Stomach (tissue), 9 donors: ENCODE results near the gene DCUN1D4. TPM values are rescaled to one million over a fixed set of nuclear protein-coding genes. Genes with fewer than 3 reads are reported as not detected.

ENCODE experiments used
- DNase-seq, 2 donors: peaks; one replicate each; pipeline versions ENCODE4 v3.0.0 to v3.0.0-alpha.2; 2013 to 2019
- H3K27ac ChIP-seq, 5 donors: fragments of 200-600 bp in 4 of 5; sonication (generic) in 4 of 5; one replicate each; pipeline ENCODE4 v1.5.1; 2013 to 2019; ENCODE audit warnings: mild to moderate bottlenecking in 1 of 5, moderate library complexity in 1 of 5
- H3K27me3 ChIP-seq, 3 donors: fragments of 200-600 bp; sonication (generic); one replicate each; pipeline ENCODE4 v1.5.1; 2017 to 2019; ENCODE audit warnings: mixed run types in 1 of 3
- H3K36me3 ChIP-seq, 4 donors: fragments of 200-600 bp; sonication (generic); 1 replicate in 3 of 4; 2 replicates in 1 of 4; pipeline ENCODE4 v1.5.1; 2016 to 2019
- H3K4me1 ChIP-seq, 4 donors: fragments of 200-600 bp; sonication (generic); one replicate each; pipeline ENCODE4 v1.5.1; 2016 to 2019
- H3K4me3 ChIP-seq, 4 donors: fragments of 200-600 bp; sonication (generic) in 3 of 4; one replicate each; pipeline ENCODE4 v1.5.1; 2016 to 2019; ENCODE audit warnings: mild to moderate bottlenecking in 1 of 4
- H3K9me3 ChIP-seq, 4 donors: fragments of 200-600 bp; sonication (generic); one replicate each; pipeline ENCODE4 v1.5.1; 2016 to 2019
- CTCF ChIP-seq, 7 experiments: fragments of 450-650 bp in 4 of 7; fragments of 200-600 bp in 3 of 7; sonication (generic) in 3 of 7; IDR thresholded peaks; one replicate each; pipeline ENCODE4 v1.5.1; 2016 to 2019; ENCODE audit warnings: antibody characterized with exemption in 7 of 7, control low read depth in 2 of 7, mild to moderate bottlenecking in 1 of 7
- EP300 ChIP-seq: sonication (generic); formaldehyde crosslinking; IDR thresholded peaks from one replicate; pipeline ENCODE4 v1.6.1; 2017; ENCODE audit warnings: antibody characterized with exemption
- POLR2A ChIP-seq, 4 donors: fragments of 450-650 bp; IDR thresholded peaks; one replicate each; pipeline ENCODE4 v1.6.1; 2016; ENCODE audit warnings: antibody characterized with exemption in 4 of 4, control low read depth in 2 of 4, mild to moderate bottlenecking in 1 of 4, moderate library complexity in 1 of 4
- POLR2AphosphoS5 ChIP-seq, 3 donors: sonication (generic); formaldehyde crosslinking; IDR thresholded peaks; one replicate each; pipeline ENCODE4 v1.6.1; 2016; ENCODE audit warnings: antibody characterized with exemption in 3 of 3
- WGBS, 5 donors: extraction: QIAGEN DNeasy Blood & Tissue Kit in 3 of 5; methylation state at CpG; one replicate each; pipeline versions ENCODE4 v1.1.5 to v1.1.7; 2013 to 2018; 5-methylcytosine and 5-hydroxymethylcytosine counted together
- intact Hi-C: fragments of 100-400 bp; cut with DNase I; formaldehyde crosslinking; loops from one replicate; pipeline ENCODE4 v1.15.1; 2023; ENCODE audit warnings: low total_unique reads
- polyA plus RNA-seq, 3 donors: library from polyadenylated mRNA; stranded (reverse); fragments of 200-250 nt; gene quantifications; one replicate each; pipeline ENCODE4 v1.2.3, GENCODE V29; 2013
- total RNA-seq, 5 donors: library from RNA; depleted of rRNA; stranded (reverse); fragments of >200 nt; gene quantifications; one replicate each; pipeline versions ENCODE4 v1.1.0 to v1.2.3, GENCODE V29; 2014 to 2016
- donor health status: healthy with polysubstance abuse.
- donor health status: Bipolar disorder and iron deficiency.
- donor health status: healthy.

Gene DCUN1D4
- total and polyA plus RNA-seq, 8 donors, result 5.8 to 84.6 (median 30.0) TPM

GRCh38 chr4:51853027-51853682 lies 10.2 kb downstream of the DCUN1D4 start:
- peak; percentile 36 to 53 for DNase-seq
- Histone ChIP-seq H3K36me3 (peaks cover 0 to 14% (median 12%) of the 10 kb centered on the region in 4 donors), H3K9me3 (no peaks in the 10 kb centered on the region), H3K4me3 (peak overlapping the region in 1 of 4 donors; percentile 0), H3K27me3 (no peaks in the 10 kb centered on the region), H3K27ac (peak overlapping the region; percentile 66 to 81 (median 78)), H3K4me1 (peaks cover 28 to 90% (median 57%) of the 10 kb centered on the region in 4 donors)
- intact Hi-C loops, result no loop called here
- TF ChIP-seq POLR2A (IDR thresholded peaks at IDR 0.05) (no peak), POLR2AphosphoS5 (IDR thresholded peaks at IDR 0.05) (peak in 2 of 3 donors; percentile 5 to 30)
- WGBS, 5 donors, result 30 to 50% (median 40%) methylated on average over 6 of the region's 6 CpGs

DNA sequence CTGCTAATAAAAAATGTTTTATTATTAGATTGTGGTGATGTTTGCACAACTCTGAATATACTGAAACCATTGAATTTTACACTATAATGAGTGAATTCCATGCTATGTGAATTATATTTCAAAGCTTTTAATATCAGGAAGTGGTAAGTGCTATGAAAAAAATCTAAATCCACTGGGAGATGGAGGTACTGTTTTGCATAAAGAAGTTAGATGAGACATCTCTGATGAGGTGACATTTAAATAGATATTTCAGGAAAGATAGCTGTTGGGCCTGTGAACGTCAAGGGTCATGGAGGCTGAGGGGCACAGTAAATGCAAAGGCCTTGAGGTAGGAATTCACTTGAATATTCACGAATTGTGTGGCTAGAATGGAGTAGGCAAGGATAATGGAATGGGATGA lies 12.3 kb downstream of the DCUN1D4 start:
- no peak overlapping the region for H3K27ac ChIP-seq
- TF ChIP-seq EP300 (no peak), POLR2AphosphoS5 (IDR thresholded peaks at IDR 0.05) (no peak), POLR2A (IDR thresholded peaks at IDR 0.05) (no peak), CTCF (IDR thresholded peaks at IDR 0.05) (no peak)
- H3K4me1 ChIP-seq, result peaks cover 35 to 97% (median 64%) of the 10 kb centered on the region in 4 donors
- intact Hi-C loops, result no loop called here
- no peaks in the 10 kb centered on the region for H3K36me3 ChIP-seq
- H3K9me3 ChIP-seq, result no peaks in the 10 kb centered on the region
- H3K4me3 ChIP-seq, result no peak overlapping the region
- no peak for DNase-seq
- H3K27me3 ChIP-seq, result no peaks in the 10 kb centered on the region
- 90 to 100% (median 96%) methylated on average over 2 of the region's 2 CpGs for WGBS, 5 donors

DNA sequence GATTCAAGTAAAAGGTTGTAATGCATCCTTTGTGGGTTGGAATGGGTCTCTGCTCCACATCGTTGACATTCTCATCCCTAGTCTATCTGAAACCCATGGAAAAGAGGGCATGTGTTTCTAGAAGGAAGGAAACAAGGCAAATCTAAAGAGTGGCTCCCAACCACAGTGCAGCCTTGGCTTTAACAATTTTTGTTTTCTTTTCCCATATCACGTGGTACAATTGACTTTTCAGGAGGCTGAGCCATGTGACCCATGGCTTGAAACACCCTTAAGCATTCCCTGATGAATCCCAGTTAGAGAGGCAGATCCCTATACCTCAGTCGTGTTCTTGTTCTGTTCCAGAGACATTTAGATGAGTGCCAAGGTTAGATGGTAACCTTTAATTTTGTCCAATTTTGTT lies 12.8 kb downstream of the DCUN1D4 start:
- intact Hi-C loops, result no loop called here
- no peak overlapping the region for H3K4me3 ChIP-seq
- H3K36me3 ChIP-seq, result peaks cover 0 to 4% (median 2%) of the 10 kb centered on the region in 4 donors
- 58 to 77% (median 67%) methylated on average over 3 of the region's 3 CpGs for WGBS, 5 donors
- TF ChIP-seq CTCF (IDR thresholded peaks at IDR 0.05) (no peak), POLR2AphosphoS5 (IDR thresholded peaks at IDR 0.05) (no peak), EP300 (no peak), POLR2A (IDR thresholded peaks at IDR 0.05) (no peak)
- DNase-seq, result no peak
- H3K4me1 ChIP-seq, result peaks cover 30 to 96% (median 62%) of the 10 kb centered on the region in 4 donors
- H3K27ac ChIP-seq, result no peak overlapping the region
- no peaks in the 10 kb centered on the region for H3K9me3 ChIP-seq
- no peaks in the 10 kb centered on the region for H3K27me3 ChIP-seq

DNA sequence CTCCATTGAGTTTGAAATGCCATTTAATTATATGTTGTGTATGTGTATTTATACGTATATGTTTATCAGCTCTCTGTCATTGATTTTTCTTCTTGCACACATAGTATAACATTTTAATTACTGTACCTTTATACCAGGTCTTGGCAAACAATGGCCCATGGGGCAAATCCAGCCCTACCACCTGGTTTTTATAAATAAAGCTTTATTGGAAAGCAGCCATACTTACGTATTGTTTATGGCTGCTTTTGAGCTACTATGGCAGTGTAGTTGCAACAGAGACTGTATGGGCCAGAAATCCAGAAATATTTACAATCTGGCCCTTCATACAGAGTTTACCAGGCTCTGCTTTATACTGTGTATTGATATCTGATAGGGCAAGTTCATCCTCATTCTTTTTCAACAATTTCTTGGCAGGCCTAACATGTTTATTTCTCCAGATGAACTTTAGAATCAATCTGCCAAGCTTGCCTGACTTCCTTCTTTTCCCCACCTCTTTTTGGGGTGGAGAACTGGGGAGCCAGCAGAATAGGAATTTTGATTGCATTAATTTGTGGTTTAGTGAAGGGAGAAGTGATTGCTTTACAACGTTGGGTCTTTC lies 15.8 kb downstream of the DCUN1D4 start:
- H3K27ac ChIP-seq, result peak overlapping the region in 3 of 5 donors; percentile 34 to 40 (median 35)
- no peak for DNase-seq
- no peaks in the 10 kb centered on the region for H3K9me3 ChIP-seq
- TF ChIP-seq POLR2A (IDR thresholded peaks at IDR 0.05) (no peak), EP300 (no peak), POLR2AphosphoS5 (IDR thresholded peaks at IDR 0.05) (no peak), CTCF (IDR thresholded peaks at IDR 0.05) (no peak)
- intact Hi-C loops, result no loop called here
- 27 to 41% (median 38%) methylated on average over 3 of the region's 3 CpGs for WGBS, 5 donors
- H3K27me3 ChIP-seq, result no peaks in the 10 kb centered on the region
- H3K4me3 ChIP-seq, result no peak overlapping the region
- H3K36me3 ChIP-seq, result peaks cover 0 to 8% (median 5%) of the 10 kb centered on the region in 4 donors
- H3K4me1 ChIP-seq, result peaks cover 9 to 78% (median 41%) of the 10 kb centered on the region in 4 donors
